MG63 (cell line): ENCODE data around the gene SBK2. TPM values are rescaled to one million over a fixed set of nuclear protein-coding genes. Genes with fewer than 3 reads are reported as not detected.
A peak's percentile ranks its signal among the peaks of the same experiment; 100 is the strongest.

Source experiments
- DNase-seq: peaks from one replicate; pipeline ENCODE4 v3.0.0-alpha.2; 2020
- H3K27me3 ChIP-seq: fragments of 250-450 bp; sonication (Bioruptor Pico); 2 replicates; pipeline ENCODE4 v1.5.1; 2020; ENCODE audit warnings: mild to moderate bottlenecking, moderate library complexity
- H3K36me3 ChIP-seq: fragments of 250-450 bp; sonication (Bioruptor Pico); 2 replicates; pipeline ENCODE4 v1.5.1; 2020; ENCODE audit warnings: mild to moderate bottlenecking, moderate library complexity
- H3K4me3 ChIP-seq: fragments of 250-450 bp; sonication (Bioruptor Pico); 2 replicates; pipeline ENCODE4 v1.5.1; 2020; ENCODE audit warnings: mild to moderate bottlenecking, moderate library complexity
- H3K9me3 ChIP-seq: fragments of 250-450 bp; sonication (Bioruptor Pico); 2 replicates; pipeline ENCODE4 v1.5.1; 2020; ENCODE audit warnings: mild to moderate bottlenecking, moderate library complexity
- total RNA-seq: library from RNA; depleted of rRNA; stranded (reverse); fragments of >200 nt; shearing (Covaris generic); gene quantifications from 2 replicates; pipeline ENCODE4 v1.2.3, GENCODE V29; 2014; ENCODE audit warnings: low replicate concordance; rRNA removed

The SBK2 gene
- total RNA-seq, 1 experiment from 2014 or later, result 0.20 TPM

DNA sequence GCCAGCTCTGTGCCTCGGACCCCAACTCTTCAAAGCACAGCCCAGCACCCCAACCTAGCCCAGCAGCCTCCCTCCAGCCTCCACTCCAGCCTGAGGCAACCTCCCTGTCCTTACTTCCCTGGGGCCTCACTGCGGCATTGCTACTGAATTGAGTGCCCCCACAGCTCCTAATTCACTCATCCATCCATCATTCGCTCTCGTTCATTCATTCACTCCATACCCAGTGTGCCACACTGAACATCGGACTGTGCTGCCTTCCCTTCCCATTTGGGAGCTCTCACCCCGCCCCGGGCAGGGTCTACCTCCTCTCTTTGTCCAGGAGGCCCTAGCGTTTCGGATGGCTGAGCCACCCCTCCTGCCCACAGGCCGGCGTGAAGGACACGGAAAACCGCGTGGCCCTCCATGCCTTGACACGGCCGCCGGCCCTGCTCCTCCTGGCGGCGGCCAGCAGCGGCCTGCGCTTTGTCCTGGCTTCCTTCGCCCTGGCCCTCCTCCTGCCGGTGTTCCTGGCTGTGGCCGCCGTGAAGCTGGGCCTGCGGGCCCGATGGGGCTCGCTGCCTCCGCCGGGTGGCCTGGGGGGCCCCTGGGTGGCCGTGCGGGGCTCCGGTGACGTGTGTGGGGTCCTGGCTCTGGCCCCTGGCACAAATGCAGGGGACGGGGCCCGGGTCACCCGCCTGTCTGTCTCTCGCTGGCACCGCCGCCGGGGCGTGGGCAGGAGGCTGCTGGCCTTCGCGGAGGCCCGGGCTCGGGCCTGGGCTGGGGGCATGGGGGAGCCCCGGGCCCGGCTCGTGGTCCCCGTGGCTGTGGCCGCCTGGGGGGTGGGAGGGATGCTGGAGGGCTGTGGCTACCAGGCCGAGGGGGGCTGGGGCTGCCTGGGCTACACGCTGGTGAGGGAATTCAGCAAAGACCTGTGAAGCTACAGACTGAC is 50.6 kb downstream of the SBK2 start:
- H3K36me3 ChIP-seq, result peaks cover 18% of the 10 kb centered on the region
- H3K27me3 ChIP-seq, result no peaks in the 10 kb centered on the region
- no peak for DNase-seq
- no peaks in the 10 kb centered on the region for H3K9me3 ChIP-seq
- H3K4me3 ChIP-seq, result peak overlapping the region; percentile 60

DNA sequence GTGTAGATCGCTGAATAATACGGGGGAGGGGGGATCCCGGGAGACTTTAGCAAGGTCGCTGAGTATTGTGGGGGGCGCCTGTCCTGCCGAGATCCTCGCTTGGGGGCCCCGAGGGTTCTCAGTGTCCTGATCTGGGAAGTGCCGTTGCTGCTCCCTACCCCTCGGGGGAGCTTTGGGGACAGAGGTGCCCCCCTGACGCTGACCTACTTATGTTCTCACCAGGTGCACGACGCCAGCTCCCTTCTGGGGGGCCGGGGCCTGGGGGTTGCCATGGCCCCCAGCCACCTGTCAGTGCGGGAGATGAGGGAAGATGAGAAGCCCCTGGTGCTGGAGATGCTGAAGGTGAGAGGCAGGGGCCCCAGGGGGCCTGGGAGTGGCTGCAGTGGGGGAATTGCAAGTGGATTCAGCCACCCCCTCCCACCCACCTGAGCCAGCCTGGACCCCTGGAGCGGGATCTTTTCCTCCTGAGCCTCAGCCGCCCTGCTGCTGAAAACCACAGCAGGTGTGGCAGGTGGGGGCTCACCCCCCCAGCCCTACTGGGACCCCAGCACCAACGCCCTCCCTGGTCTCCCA is 51.4 kb downstream of the SBK2 start:
- no peak for DNase-seq
- Histone ChIP-seq H3K4me3 (peak overlapping the region; percentile 60), H3K36me3 (peaks cover 18% of the 10 kb centered on the region), H3K9me3 (no peaks in the 10 kb centered on the region), H3K27me3 (no peaks in the 10 kb centered on the region)

DNA sequence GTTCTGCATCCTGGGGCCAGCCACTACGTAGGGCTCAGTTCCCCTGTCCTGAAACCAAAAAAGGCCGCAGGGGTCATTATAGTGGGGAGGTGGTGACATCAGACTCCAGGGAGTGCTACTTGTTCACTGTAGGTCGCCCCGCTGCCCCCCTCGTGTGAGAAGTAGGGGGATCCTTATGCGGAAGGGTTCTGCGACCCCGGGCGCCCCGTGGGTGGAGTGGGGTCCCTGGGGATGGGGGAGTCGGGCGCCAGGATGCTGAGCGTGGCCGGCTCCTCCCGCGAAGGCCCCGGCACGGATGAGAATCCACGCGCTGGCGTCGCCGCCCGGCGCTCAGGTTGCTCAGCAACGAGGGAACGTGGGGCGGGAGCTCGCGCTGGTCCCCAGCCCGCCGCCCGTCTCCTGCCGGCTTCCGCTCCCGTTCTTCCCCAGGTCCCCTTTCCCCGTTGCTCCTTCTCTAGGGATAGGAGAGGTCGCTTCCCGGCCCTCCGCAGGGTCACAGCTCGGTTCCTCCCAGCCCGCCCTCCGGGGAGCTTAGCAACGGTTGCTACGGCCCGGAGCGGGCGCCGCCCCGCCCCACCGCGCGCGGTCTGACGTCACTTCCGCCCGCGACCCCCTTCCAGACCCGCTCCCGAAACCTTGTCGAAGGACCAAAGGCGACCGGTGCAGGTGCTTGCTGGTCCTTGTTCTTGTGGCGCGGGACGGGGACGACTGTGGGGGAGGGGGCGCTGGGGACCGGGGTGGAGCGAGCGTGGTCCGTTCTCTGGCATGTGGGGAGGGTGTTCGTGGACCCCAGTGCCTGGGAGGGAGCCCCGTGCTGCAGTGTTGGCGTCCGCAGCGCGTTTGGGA is 52.1 kb downstream of the SBK2 start, which contains the start of gene NAT14:
NAT14 (plus strand) TSS at position 596 of the 846 bp plus-strand sequence. CDS start 521 bp downstream, outside the sequence.
- H3K4me3 ChIP-seq, result peak within 1 kb of the TSS; percentile 60
- peak; percentile 74 for DNase-seq
- H3K27me3 ChIP-seq, result no peaks in the 10 kb centered on the region
- H3K9me3 ChIP-seq, result no peaks in the 10 kb centered on the region
- H3K36me3 ChIP-seq, result peaks cover 18% of the 10 kb centered on the region

DNA sequence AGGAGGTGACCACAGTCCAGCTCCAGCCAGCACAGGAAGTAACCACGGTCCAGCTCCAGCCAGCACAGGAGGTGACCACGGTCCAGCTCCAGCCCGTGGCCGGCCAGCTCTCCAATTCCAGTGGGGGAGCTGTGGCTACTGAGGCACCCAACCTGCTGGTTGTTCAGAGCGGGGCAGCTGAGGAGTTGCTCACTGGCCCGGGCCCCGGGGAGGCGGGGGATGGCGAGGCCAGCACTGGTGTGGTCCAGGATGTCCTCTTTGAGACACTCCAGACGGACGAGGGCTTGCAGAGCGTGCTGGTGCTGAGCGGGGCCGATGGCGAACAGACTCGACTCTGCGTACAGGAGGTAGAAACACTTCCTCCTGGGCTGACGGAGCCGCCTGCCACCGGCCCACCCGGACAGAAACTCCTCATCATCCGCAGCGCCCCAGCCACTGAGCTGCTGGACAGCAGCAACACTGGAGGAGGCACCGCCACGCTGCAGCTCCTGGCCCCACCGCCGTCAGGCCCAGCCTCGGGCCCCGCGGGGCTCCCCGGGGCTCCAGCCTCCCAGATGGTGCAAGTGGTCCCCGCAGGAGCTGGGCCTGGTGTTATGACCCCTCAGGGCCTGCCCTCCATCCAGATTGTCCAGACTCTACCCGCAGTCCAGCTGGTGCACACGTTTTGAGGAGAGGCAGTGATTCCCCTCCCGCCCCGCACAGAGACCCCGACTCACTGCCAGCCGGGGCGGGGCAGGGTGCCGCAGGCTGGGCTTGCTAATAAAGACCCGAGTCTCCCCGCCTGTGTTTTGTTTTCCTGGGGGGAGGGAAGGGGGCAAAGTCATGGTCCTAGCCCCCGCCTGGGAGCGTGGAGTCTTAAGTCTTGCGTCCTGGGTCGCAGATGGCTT is 53.0 kb downstream of the SBK2 start:
- H3K27me3 ChIP-seq, result no peaks in the 10 kb centered on the region
- H3K4me3 ChIP-seq, result peak overlapping the region; percentile 60
- peaks cover 18% of the 10 kb centered on the region for H3K36me3 ChIP-seq
- DNase-seq, result no peak
- H3K9me3 ChIP-seq, result no peaks in the 10 kb centered on the region

DNA sequence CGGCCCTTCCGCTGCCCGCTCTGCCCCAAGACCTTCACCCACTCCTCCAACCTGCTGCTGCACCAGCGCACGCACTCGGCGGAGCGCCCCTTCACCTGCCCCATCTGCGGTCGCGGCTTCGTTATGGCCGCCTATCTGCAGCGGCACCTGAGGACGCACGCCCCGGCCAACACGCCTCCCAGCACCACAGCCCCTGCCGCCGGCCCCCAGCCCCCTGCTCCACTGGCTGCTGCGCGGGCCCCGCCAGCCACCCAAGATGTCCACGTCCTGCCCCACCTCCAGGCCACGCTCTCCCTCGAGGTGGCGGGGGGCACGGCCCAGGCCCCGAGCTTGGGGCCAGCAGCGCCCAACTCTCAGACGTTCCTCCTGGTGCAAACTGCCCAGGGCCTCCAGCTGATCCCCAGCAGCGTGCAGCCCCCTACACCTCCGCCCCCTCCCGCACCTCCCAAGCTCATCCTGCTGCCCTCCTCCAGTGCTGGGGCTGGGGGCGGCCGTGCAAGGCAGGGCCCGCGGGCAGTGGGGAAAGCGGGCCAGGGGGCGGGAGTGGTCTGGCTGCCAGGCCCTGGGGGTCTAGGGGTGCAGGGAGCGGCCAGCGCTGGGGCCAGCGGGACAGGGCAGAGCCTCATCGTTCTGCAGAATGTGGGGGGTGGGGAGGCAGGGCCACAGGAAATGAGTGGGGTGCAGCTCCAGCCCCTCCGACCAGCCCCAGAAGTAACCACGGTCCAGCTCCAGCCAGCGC is 53.8 kb downstream of the SBK2 start:
- Histone ChIP-seq H3K36me3 (peaks cover 20% of the 10 kb centered on the region), H3K27me3 (no peaks in the 10 kb centered on the region)

DNA sequence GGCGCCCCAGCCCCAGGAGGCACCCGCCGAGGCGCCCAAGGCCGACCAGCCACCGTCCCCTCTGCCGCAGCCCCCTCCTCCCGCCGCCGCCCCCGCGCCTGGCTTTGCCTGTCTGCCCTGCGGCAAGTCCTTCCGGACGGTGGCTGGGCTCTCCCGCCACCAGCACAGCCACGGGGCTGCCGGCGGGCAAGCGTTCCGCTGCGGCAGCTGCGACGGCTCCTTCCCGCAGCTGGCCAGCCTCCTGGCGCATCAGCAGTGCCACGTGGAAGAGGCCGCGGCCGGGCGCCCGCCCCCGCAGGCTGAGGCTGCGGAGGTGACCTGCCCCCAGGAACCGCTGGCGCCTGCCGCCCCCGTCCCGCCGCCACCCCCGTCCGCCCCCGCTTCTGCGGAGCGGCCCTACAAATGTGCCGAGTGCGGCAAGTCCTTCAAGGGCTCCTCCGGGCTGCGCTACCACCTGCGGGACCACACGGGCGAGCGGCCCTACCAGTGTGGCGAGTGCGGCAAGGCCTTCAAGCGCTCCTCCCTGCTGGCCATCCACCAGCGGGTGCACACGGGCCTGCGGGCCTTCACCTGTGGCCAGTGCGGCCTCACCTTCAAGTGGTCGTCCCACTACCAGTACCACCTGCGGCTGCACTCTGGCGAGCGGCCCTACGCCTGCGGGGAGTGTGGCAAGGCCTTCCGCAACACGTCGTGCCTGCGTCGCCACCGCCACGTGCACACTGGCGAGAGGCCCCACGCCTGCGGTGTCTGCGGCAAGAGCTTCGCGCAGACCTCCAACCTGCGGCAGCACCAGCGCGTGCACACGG is 54.6 kb downstream of the SBK2 start:
- H3K27me3 ChIP-seq, result no peaks in the 10 kb centered on the region
- DNase-seq, result no peak
- H3K4me3 ChIP-seq, result no peak overlapping the region
- H3K36me3 ChIP-seq, result peaks cover 26% of the 10 kb centered on the region
- no peaks in the 10 kb centered on the region for H3K9me3 ChIP-seq

More for the DNA sequence above, 53.8 kb downstream of the SBK2 start:
- Histone ChIP-seq H3K4me3 (no peak overlapping the region), H3K9me3 (no peaks in the 10 kb centered on the region)
- DNase-seq, result no peak

DNA sequence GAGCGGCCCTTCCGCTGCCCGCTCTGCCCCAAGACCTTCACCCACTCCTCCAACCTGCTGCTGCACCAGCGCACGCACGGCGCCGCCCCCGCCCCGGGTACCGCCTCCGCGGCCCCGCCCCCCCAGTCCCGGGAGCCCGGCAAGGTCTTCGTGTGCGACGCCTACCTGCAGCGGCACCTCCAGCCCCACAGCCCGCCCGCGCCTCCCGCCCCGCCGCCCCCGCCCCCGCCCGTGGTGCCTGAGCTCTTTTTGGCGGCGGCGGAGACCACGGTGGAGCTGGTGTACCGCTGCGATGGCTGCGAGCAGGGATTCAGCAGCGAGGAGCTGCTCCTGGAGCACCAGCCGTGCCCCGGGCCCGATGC is 55.2 kb downstream of the SBK2 start:
- H3K36me3 ChIP-seq, result peaks cover 26% of the 10 kb centered on the region
- no peaks in the 10 kb centered on the region for H3K27me3 ChIP-seq
- no peaks in the 10 kb centered on the region for H3K9me3 ChIP-seq
- DNase-seq, result no peak
- H3K4me3 ChIP-seq, result no peak overlapping the region

DNA sequence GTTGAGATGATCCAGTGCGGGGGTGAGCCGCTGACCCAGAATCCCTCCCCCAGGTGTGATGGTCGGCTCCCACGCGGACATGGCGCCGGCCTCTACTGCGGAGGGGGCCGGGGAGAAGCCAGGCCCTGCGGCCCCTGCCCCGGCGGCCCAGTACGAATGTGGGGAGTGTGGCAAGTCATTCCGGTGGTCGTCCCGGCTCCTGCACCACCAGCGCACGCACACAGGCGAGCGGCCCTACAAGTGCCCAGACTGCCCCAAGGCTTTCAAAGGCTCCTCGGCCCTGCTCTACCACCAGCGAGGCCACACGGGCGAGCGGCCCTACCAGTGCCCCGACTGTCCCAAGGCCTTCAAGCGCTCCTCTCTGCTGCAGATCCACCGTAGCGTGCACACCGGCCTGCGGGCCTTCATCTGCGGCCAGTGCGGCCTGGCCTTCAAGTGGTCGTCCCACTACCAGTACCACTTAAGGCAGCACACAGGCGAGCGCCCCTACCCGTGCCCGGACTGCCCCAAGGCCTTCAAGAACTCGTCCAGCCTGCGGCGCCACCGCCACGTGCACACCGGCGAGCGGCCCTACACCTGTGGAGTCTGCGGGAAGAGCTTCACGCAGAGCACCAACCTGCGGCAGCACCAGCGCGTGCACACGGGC is 55.7 kb downstream of the SBK2 start:
- Histone ChIP-seq H3K9me3 (no peaks in the 10 kb centered on the region), H3K27me3 (no peaks in the 10 kb centered on the region), H3K36me3 (peaks cover 26% of the 10 kb centered on the region), H3K4me3 (no peak overlapping the region)
- no peak for DNase-seq

DNA sequence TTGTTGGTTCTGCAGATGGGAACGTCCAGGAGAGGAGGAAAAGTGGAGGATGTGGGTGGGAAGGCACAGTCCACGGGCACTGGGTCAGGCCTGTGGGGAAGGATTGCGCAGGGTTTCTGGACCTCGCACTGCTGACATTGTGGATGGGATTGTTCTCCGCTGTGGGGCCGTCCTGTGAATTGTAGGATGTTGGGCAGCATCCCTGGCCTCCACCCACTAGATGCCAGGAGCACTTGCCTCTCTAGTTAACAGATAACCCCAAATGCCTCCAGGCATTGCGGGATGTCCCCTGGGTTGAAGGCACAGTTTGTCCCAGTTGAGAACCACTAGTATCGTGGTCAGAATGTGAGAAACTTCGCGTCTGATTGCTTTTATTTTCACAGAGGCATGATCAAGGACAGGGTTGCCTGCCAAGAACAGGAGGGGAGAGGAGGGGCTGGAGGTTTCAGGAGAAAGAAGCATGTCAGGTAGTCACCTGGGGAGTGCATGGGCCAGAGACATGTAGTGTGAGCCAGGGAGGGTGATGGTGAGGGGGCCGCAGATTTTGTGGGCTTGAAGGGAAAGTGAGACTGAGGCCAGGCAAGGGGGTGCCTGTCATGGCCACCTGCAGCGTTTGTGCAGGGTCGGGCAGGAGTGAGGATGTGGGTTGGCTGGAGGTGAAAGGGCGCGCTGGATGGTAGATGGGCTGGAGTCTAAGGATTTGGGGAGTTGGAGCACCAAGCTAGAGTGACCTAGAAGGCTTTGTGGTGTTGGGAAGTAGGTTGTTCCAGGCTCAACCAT is 57.3 kb downstream of the SBK2 start:
- DNase-seq, result no peak
- Histone ChIP-seq H3K36me3 (peaks cover 21% of the 10 kb centered on the region), H3K27me3 (no peaks in the 10 kb centered on the region), H3K4me3 (no peak overlapping the region), H3K9me3 (no peaks in the 10 kb centered on the region)

DNA sequence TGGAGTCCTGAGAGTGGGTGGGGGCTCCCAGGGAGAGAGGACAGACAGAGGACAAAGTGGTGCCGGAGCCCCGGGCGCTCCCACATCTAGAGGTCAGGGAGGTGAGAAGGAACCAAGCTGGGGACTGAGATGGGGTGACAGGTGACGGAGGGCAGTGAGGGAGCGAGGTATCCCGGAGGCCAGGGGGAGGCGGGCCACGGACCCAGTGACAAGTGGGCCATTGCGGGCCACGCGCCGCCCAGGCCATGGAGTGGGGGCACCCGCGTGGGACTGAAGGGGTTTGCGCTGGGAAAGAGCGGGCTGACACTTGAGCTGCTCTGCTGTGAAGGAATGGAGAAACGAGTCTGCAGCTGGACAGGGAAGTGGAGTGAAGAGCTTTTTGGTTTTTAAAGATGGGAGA is 57.9 kb downstream of the SBK2 start:
- Histone ChIP-seq H3K27me3 (no peaks in the 10 kb centered on the region), H3K36me3 (peaks cover 18% of the 10 kb centered on the region), H3K4me3 (no peak overlapping the region), H3K9me3 (no peaks in the 10 kb centered on the region)
- DNase-seq, result no peak

Other genes with a start within 250 kb of the SBK2 start
- gene TMEM150B, start 211.8 kb downstream of the SBK2 start, total RNA-seq, result not detected in 2 replicates
- 2.8 and 11.1 TPM in 2 replicates for gene KMT5C, start 197.3 kb downstream of the SBK2 start, total RNA-seq
- gene COX6B2, start 182.4 kb downstream of the SBK2 start, total RNA-seq, result not detected in 2 replicates
- gene GARIN5B, start 173.9 kb downstream of the SBK2 start, total RNA-seq, result not detected in 2 replicates
- gene IL11, start 166.7 kb downstream of the SBK2 start, total RNA-seq, result 0.95 TPM in 1 of 2 replicates, not detected in the other
- gene TMEM190, start 160.3 kb downstream of the SBK2 start, total RNA-seq, result not detected in 2 replicates
- gene TMEM238, start 152.8 kb downstream of the SBK2 start, total RNA-seq, result 3.5 TPM in 1 of 2 replicates, not detected in the other
- 127 and 409 TPM in 2 replicates for gene RPL28, start 151.2 kb downstream of the SBK2 start, total RNA-seq
- gene UBE2S, start 129.3 kb downstream of the SBK2 start, total RNA-seq, result 369 and 440 TPM in 2 replicates
- gene SHISA7, start 93.8 kb downstream of the SBK2 start, total RNA-seq, result not detected in 2 replicates
- 149 and 180 TPM in 2 replicates for gene ISOC2, start 75.5 kb downstream of the SBK2 start, total RNA-seq
- gene C19orf85, start 72.4 kb downstream of the SBK2 start, total RNA-seq, result not detected in 2 replicates
- gene ZNF628, start 60.5 kb downstream of the SBK2 start, total RNA-seq, result 3.1 and 4.0 TPM in 2 replicates
- 19.7 and 35.1 TPM in 2 replicates for gene NAT14, start 51.9 kb downstream of the SBK2 start, total RNA-seq
- gene SSC5D, start 48.7 kb downstream of the SBK2 start, total RNA-seq, result 1.4 TPM in 1 of 2 replicates, not detected in the other
- 0.43 TPM in 1 of 2 replicates, not detected in the other for gene SBK3, start 8.4 kb upstream of the SBK2 start, total RNA-seq
- gene ZNF579, start 43.7 kb upstream of the SBK2 start, total RNA-seq, result 7.2 and 8.6 TPM in 2 replicates
- gene FIZ1, start 62.4 kb upstream of the SBK2 start, total RNA-seq, result 2.9 and 4.0 TPM in 2 replicates
- gene ZNF524, start 63.2 kb upstream of the SBK2 start, total RNA-seq, result 7.9 and 22.4 TPM in 2 replicates
- gene ZNF865, start 68.5 kb upstream of the SBK2 start, total RNA-seq, result 0.66 and 0.69 TPM in 2 replicates
- gene ZNF784, start 87.4 kb upstream of the SBK2 start, total RNA-seq, result 9.0 and 12.6 TPM in 2 replicates
- 7.5 and 8.0 TPM in 2 replicates for gene ZNF580, start 103.9 kb upstream of the SBK2 start, total RNA-seq
- 8.7 and 17.5 TPM in 2 replicates for gene ZNF581, start 106.5 kb upstream of the SBK2 start, total RNA-seq
- gene CCDC106, start 111.1 kb upstream of the SBK2 start, total RNA-seq, result 1.3 and 4.8 TPM in 2 replicates
- gene U2AF2, start 117.9 kb upstream of the SBK2 start, total RNA-seq, result 128 and 226 TPM in 2 replicates
- 57.1 and 158 TPM in 2 replicates for gene EPN1, start 138.1 kb upstream of the SBK2 start, total RNA-seq
- gene NLRP9, start 201.3 kb upstream of the SBK2 start, total RNA-seq, result not detected in 2 replicates
- gene RFPL4A, start 222.0 kb upstream of the SBK2 start, total RNA-seq, result not detected in 2 replicates
- gene RFPL4AL1, start 232.0 kb upstream of the SBK2 start, total RNA-seq, result not detected in 2 replicates